ENCODE measurements around the gene TAF10. TPM values are rescaled to one million over a fixed set of nuclear protein-coding genes. Genes with fewer than 3 reads are reported as not detected.

Gene TAF10
- total and polyA plus RNA-seq, 9 donors: 40.0 to 183 (median 76.8) TPM

GRCh38 chr11:6599881-6600390 is 12.1 kb downstream of the TAF10 start:
- no peak for DNase-seq
- Histone ChIP-seq H3K4me3 (no peak overlapping the region), H3K27ac (no peak overlapping the region), H3K4me1 (ENCODE audit: insufficient read depth) (peaks cover 8% of the 10 kb centered on the region), H3K36me3 (no peaks in the 10 kb centered on the region), H3K9me3 (no peaks in the 10 kb centered on the region), H3K27me3 (no peaks in the 10 kb centered on the region)
- 78 to 93% (median 93%) methylated on average over 2 of the region's 2 CpGs for WGBS, 3 donors
- no peak for TF ChIP-seq POLR2A (IDR thresholded peaks at IDR 0.05)
- TF ChIP-seq CTCF (IDR thresholded peaks at IDR 0.05): no peak
- no peak for TF ChIP-seq EP300 (IDR thresholded peaks at IDR 0.05)
- intact Hi-C loops (cut with DNase I): loop anchor here (5.0 to 10.0 kb wide), 3 partner anchors 82 to 125 kb away; partner anchors contain the start of genes MRPL17 (in 4 of the 4) and TRIM3 (in 1 of the 4)

GRCh38 chr11:6599449-6599848 is 12.6 kb downstream of the TAF10 start:
- H3K27ac ChIP-seq: no peak overlapping the region
- H3K27me3 ChIP-seq: no peaks in the 10 kb centered on the region
- DNase-seq: no peak
- no peaks in the 10 kb centered on the region for H3K9me3 ChIP-seq
- no peak overlapping the region for H3K4me3 ChIP-seq
- WGBS, 3 donors: 59 to 84% (median 64%) methylated on average over 1 of the region's 1 CpG
- peaks cover 8% of the 10 kb centered on the region for H3K4me1 ChIP-seq (ENCODE audit: insufficient read depth)
- no peak for TF ChIP-seq POLR2A (IDR thresholded peaks at IDR 0.05)
- TF ChIP-seq EP300 (IDR thresholded peaks at IDR 0.05): no peak
- TF ChIP-seq CTCF (IDR thresholded peaks at IDR 0.05): no peak
- H3K36me3 ChIP-seq: no peaks in the 10 kb centered on the region
- intact Hi-C loops (cut with DNase I): no loop called here

GRCh38 chr11:6598555-6598954 is 13.5 kb downstream of the TAF10 start:
- intact Hi-C loops (cut with DNase I): no loop called here

GRCh38 chr11:6596239-6596877 is 15.7 kb downstream of the TAF10 start:
- no peaks in the 10 kb centered on the region for H3K4me1 ChIP-seq (ENCODE audit: insufficient read depth)
- H3K4me3 ChIP-seq: no peak overlapping the region
- no peaks in the 10 kb centered on the region for H3K9me3 ChIP-seq
- WGBS, 3 donors: 32 to 47% (median 40%) methylated on average over 5 of the region's 5 CpGs
- no peaks in the 10 kb centered on the region for H3K27me3 ChIP-seq
- H3K36me3 ChIP-seq: no peaks in the 10 kb centered on the region
- no peak for DNase-seq
- no peak for TF ChIP-seq CTCF (IDR thresholded peaks at IDR 0.05)
- no peak for TF ChIP-seq EP300 (IDR thresholded peaks at IDR 0.05)
- TF ChIP-seq POLR2A (IDR thresholded peaks at IDR 0.05): no peak
- H3K27ac ChIP-seq: no peak overlapping the region
- intact Hi-C loops (cut with DNase I): no loop called here

More at GRCh38 chr11:6598555-6598954, 13.5 kb downstream of the TAF10 start:
- H3K9me3 ChIP-seq: no peaks in the 10 kb centered on the region
- no peaks in the 10 kb centered on the region for H3K36me3 ChIP-seq
- H3K27ac ChIP-seq: no peak overlapping the region
- no peak for TF ChIP-seq CTCF (IDR thresholded peaks at IDR 0.05)
- TF ChIP-seq EP300 (IDR thresholded peaks at IDR 0.05): no peak
- no peak overlapping the region for H3K4me3 ChIP-seq
- DNase-seq: no peak
- 90 to 96% (median 91%) methylated on average over 3 of the region's 3 CpGs for WGBS, 3 donors
- no peaks in the 10 kb centered on the region for H3K27me3 ChIP-seq
- peaks cover 8% of the 10 kb centered on the region for H3K4me1 ChIP-seq (ENCODE audit: insufficient read depth)
